GM19099 (cell line): ENCODE data around the gene VCAN.
A peak's percentile ranks its signal among the peaks of the same experiment; 100 is the strongest.

Experiments used
- POLR2A ChIP-seq: IDR thresholded peaks from 3 replicates; pipeline ENCODE4 v1.6.1; 2011; ENCODE audit warnings: low read depth; ENCODE audit not compliant: insufficient read length; ENCODE audit errors: extremely low read depth

Gene VCAN

GRCh38 chr5:83450183-83450966 lies 21.2 kb upstream of the VCAN start:
- TF ChIP-seq POLR2A: no peak

DNA sequence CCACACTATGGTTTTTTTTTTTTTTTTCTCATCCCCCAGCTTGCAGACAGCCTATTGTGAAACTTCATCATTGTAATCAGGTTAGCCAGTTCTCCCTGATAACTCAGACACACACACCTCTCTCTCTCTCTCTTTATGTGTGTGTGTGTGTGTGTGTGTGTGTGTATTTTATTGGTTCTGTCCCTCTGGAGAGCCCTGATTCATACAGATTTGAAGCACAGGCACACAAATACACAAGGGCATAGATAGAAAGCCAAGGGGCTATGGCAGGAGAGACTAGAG lies 20.6 kb upstream of the VCAN start:
- no peak for TF ChIP-seq POLR2A

GRCh38 chr5:83451955-83452354 lies 19.6 kb upstream of the VCAN start:
- no peak for TF ChIP-seq POLR2A

DNA sequence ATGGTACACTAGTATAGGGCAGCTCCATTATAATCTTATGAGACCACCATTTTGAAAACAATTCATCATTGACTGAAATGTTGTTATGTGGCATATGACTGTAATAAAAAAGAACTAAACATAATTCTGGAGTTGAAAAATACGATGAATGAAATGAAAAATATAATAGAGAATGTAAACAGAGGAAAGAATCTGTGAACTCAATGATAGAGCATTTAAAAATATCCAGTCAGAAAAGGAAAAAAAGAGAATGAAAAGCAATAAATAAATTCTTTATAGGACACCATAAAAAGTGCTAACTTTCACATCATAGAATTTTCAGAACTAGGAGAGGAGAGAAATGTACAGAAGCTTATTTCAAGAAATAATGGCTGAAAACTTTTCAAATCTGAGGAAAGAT lies 17.6 kb upstream of the VCAN start:
- no peak for TF ChIP-seq POLR2A

- no peak for TF ChIP-seq POLR2A
These were observed 7.3 kb upstream of the VCAN start for GRCh38 chr5:83464261-83464660.

DNA sequence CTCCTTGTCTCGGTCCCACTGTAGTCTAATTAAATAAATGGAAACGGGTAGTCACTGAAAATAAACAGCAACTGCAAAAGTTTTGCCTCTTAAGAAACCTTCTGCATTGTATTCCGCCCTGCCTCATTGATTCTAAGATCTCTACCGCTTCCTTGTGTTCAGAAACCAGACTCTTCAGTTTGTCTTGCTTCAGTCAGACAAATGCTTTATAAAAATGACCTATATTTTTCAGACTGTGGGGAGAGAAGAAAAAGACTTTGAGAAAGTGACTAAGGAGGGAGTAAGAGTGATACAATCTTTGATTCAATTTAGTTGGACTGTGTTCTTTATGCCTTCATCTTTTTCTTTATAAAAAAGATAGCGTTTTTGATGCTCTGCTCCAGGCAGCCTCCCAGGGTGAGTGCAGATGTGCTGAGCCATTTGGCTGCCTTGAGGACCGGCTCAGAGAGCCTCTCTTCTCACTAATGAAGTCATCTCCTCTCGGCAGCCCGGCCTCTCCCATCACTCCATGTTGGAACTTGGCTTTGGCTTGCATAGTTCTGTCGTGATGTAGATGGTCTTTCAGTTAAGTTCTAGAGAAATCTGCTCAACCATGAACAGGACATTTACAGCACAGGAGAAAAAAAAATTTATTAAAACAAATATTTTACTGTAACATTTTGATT lies 4.0 kb upstream of the VCAN start:
- no peak for TF ChIP-seq POLR2A

GRCh38 chr5:83469075-83469474 lies 2.5 kb upstream of the VCAN start:
- TF ChIP-seq POLR2A: no peak

DNA sequence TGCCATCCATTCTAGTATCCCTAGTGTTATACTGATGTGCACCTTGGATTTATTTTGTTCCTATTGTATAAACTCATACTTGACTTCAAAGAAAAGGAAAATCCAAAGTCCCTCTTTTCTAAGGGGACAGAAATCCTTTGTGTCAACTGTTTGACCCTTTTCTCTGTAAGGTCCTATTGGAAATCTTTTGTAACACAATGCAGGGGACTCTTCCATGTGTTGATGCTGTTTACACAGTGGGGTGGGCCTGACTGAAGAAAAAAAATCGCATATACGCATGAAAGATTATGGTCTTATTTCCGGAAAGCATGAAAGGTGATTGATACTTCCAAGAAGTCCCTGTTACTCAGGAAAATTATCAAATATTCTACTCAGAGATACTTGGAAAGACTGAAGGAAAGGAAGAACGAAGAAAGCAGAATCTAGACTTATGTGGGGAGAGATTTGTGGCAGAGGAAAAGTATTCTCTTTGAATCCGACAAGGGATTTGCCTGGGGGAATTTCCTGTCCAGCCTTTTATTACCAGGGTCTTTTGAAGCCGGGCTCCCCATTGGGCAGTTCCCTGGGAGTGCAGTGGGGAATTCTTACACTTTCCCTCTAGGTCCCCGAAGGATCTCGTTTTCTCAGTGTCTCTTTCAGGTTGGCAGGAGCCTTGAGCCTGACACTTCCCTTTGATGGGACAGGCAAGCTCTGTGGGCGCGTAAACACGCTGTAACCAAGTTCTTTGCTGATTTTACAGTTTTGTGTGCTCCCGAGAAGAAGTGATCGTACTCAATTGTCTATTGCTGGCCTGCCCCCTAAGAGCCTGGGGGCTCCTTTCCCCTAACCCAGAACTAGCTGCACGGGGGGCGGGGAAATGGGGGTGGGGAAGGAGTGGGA lies 779 bp upstream of the VCAN start:
- no peak for TF ChIP-seq POLR2A

DNA sequence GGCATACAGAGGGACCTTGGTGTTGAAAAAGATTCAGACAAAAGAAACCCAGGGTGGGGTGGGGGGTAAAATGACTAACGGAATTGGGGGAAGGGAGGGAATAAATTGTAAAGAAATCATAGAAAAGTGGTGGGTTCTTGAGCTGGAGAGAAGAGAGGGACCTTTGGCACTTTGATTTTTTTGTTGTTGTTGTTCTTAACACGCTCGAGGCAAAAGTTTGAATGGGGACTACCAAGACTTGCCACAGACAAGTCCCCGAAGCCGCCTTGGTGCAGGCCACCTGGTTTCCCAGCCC lies 616 bp downstream of the VCAN start:
- TF ChIP-seq POLR2A: no peak

DNA sequence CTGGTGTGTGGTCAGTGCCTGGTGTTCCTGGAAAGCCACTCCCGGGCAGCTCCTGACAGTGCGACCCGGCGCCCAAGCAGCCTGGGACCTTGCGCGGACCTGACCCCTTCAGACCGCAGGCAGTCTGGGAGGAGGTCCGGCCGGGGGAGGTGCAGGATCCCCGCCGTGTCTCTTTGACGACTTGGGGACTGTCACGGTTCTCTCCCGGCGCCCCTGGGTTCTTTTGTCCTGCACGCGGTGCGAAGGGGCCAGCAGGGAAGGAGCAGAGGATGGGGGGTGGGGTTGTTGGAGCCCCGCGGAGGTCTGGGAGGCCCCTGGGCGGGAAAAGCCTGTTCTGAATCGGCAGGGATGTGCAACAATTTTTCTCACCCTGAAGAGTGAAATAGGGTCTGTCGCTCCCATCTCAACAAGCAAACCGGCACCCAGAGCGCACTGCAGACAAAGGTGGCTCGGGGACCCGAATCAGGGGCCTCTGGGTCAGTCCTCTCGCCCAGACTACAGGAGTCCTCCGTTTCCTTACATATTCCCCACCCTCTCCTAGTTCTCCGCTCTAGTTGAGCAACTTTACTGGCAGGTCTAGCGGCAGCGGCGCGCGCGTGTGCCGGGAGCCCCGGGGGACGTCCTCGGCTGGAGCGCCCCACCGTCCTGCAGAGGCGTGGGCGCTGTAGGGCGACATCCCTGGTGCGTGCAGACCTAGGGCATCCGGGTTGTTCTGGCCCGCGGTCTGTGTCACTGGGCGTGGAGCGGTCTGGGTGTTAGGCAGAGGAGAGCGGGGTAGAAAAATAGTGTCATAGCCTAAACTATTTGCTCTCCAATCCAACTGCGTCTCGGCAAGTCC lies 1.2 kb downstream of the VCAN start:
- no peak for TF ChIP-seq POLR2A

DNA sequence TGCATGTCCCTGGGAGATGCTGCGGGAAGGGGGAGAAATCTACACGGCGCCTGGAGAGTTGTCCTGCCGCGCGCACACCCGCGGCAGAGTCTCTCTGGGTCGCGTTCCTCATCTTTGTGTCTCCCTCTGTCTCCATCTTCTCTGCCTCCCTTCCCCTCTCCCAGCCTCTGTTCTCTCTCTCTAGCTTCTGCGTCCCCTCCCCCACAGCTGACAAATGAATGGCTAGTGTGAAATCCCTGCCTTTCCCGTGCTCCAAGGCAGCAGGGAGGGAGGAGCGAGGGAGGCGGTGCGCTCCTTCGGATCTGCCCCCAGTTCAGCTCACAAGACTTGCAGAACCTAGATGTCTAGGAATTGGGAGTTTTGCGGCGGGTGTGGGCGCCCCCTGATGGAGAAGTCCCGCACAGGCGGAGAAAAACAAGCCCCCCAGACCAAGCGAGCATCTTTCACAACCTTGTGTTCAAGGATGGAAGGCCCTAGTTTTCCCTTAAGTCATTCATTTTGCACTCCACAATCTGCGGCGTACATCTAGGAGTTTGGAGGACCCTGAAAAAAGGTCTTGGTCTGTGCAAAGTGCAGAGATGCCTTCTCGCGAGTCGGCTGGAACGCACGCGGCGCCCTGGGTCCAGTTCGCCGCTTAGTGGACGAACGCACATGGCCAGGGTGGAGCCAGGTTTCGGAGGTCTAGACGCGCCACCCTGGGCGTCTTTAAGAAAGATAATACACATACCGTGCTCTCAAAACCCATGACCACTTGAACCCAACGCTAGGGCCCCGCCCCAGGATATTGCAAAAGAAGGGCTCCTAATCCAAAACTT lies 2.0 kb downstream of the VCAN start:
- no peak for TF ChIP-seq POLR2A

- peak; percentile 51 for TF ChIP-seq POLR2A
These were observed 2.7 kb downstream of the VCAN start for GRCh38 chr5:83474161-83474796.

DNA sequence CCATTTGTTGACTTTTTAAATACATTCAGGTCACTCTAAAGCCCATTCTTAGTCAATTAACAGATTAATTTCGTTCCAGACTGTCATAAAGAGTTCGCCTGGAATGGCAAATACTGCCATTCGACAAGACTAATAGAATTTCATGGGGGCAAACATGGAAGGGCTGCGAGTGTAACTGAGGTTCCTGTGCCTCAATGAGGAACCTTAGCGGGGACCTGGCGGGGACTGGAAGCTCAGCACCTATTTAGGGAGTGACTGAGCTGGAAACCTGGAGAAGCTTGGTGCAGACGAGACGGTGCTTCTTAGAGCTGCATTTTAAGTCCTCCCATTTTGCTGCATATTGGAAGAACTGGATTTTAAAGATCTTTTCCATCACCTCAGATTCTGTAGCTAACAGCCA lies 3.4 kb downstream of the VCAN start:
- no peak for TF ChIP-seq POLR2A

- no peak for TF ChIP-seq POLR2A
These were observed 3.9 kb downstream of the VCAN start for GRCh38 chr5:83475391-83475863.
